Measurements from ENCODE around the gene RIPK4. TPM values are rescaled to one million over a fixed set of nuclear protein-coding genes. Genes with fewer than 3 reads are reported as not detected.

RIPK4 gene
- total RNA-seq, 1 donor from 2014 or later: not detected

DNA sequence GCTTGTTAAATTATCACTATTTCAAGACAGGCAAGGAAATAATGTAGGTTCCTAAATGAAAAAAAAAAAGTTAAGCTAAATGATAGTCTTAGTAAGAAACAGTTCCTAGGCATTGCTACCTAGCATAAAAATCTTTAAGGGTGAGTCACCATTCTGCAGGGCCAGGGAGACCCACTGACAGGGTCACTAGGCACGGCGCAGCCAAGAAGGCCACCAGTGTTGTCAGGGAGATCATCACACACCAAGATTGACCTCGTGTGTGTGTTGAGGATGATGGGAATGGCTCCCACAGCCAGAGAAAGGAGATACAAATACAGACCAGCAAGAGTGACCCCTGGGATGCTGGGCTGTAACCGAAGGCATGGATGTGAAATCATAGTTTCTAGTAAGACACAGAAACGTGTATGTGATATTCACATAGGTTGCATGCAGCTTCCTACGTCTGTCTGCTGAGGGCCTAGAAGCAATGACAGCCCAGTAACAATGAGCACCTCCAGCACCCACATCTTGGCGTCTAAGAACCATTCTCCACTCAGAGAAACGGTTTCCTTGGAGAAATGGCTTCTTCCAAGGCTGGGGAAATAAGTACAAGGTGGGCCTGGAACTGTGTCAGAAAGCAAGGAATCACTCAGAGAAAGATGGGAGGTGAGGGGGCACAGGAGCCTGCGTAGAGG is 29.1 kb downstream of the RIPK4 start:
- Mint-ChIP-seq H3K27ac (ENCODE audit: unreplicated experiment) (no peak overlapping the region), H3K4me1 (no peaks in the 10 kb centered on the region), H3K36me3 (ENCODE audit: low read depth) (peaks cover 2% of the 10 kb centered on the region), H3K9me3 (peaks cover 13% of the 10 kb centered on the region), H3K27me3 (ENCODE audit: low read depth) (peaks cover 9% of the 10 kb centered on the region), H3K4me3 (no peak overlapping the region)
- DNase-seq (ENCODE audit: low read depth, low spot score): no peak
- TF ChIP-seq, protein P1, sequence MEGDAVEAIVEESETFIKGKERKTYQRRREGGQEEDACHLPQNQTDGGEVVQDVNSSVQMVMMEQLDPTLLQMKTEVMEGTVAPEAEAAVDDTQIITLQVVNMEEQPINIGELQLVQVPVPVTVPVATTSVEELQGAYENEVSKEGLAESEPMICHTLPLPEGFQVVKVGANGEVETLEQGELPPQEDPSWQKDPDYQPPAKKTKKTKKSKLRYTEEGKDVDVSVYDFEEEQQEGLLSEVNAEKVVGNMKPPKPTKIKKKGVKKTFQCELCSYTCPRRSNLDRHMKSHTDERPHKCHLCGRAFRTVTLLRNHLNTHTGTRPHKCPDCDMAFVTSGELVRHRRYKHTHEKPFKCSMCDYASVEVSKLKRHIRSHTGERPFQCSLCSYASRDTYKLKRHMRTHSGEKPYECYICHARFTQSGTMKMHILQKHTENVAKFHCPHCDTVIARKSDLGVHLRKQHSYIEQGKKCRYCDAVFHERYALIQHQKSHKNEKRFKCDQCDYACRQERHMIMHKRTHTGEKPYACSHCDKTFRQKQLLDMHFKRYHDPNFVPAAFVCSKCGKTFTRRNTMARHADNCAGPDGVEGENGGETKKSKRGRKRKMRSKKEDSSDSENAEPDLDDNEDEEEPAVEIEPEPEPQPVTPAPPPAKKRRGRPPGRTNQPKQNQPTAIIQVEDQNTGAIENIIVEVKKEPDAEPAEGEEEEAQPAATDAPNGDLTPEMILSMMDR (conservative IDR thresholded peaks at IDR 0.05): no peak

DNA sequence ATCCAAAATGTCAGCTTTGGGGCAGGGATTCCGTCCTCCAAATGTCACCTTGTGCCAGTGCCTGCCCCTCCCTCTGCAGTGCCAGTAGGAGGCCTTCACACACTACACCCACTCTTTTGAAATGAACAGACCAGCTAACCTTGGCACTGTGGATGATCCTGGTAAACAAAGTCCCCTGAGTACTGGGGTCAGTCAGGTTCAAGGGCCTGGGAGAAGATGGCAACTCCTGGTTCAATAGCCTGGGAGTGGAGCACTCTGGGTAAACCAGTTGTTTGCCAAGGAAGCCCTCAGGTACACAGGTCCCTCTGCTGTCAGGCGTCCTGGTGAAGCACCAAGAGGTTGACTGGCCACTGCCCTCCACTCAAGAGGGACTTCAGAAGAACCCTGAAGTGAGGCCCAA is 30.4 kb downstream of the RIPK4 start:
- H3K9me3 Mint-ChIP-seq: peaks cover 17% of the 10 kb centered on the region
- DNase-seq (ENCODE audit: low read depth, low spot score): no peak
- peaks cover 19% of the 10 kb centered on the region for H3K27me3 Mint-ChIP-seq (ENCODE audit: low read depth)
- H3K27ac Mint-ChIP-seq (ENCODE audit: unreplicated experiment): no peak overlapping the region
- TF ChIP-seq, protein P1 (conservative IDR thresholded peaks at IDR 0.05): no peak
- H3K4me3 Mint-ChIP-seq: no peak overlapping the region
- H3K4me1 Mint-ChIP-seq: no peaks in the 10 kb centered on the region
- peaks cover 4% of the 10 kb centered on the region for H3K36me3 Mint-ChIP-seq (ENCODE audit: low read depth)

DNA sequence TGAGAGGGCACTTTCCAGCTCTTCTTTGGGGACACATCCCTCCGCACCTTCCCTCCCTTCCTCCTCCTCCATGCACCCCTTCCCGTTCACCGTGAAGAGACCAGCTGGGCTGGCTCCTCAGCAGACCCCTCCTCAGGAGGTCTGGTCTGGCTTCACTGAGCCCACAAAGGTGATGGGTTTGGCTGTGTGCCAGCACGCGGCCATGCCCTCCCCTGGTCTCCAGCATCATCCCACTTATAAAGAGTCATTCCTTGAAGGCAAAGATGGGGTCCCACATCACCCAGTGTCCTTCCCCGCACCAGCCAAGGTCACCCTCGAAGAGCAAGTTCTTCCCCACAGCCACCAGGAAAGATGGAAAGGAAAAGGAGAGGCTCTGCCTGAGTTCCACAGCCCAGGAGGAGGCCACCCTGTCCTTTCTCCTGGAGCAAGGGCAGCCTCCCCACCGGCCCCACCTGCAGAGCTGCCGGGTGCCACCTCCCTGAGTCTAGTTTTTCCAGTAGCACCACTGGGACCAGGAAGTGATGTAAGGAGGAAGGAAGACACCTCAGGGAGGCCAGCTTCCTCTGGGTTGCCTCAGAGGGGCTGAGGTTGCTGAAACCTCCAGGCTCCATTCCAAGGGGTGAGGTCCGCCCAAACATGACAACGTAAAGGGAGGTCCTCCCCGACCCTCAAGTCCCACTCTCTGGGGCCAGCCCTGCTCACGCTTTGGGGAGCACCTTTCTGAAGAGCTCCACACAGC is 32.7 kb downstream of the RIPK4 start:
- Mint-ChIP-seq H3K9me3 (peaks cover 17% of the 10 kb centered on the region), H3K4me3 (no peak overlapping the region), H3K36me3 (ENCODE audit: low read depth) (peaks cover 6% of the 10 kb centered on the region), H3K4me1 (peaks cover 3% of the 10 kb centered on the region), H3K27ac (ENCODE audit: unreplicated experiment) (no peak overlapping the region), H3K27me3 (ENCODE audit: low read depth) (peaks cover 23% of the 10 kb centered on the region)
- TF ChIP-seq, protein P1 (conservative IDR thresholded peaks at IDR 0.05): no peak
- no peak for DNase-seq (ENCODE audit: low read depth, low spot score)

DNA sequence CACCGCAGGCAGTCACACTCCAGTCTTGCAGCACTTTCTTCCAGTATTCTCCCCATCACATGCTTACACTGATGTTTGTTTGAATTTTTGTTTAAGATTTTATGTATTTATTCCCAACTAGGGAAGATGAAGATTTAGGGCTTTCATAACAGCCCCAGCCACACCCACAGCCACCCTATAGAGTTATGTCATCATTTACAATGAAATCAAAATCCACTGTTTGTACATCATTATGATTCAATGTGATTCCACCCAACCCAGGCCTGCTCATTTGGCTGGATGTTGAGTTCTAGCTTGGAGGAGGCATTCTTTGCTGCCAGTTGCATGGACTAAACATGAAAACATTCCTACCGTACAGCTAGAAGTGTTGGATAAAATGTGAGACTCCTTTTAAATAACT is 35.8 kb downstream of the RIPK4 start:
- Mint-ChIP-seq H3K9me3 (peaks cover 10% of the 10 kb centered on the region), H3K27ac (ENCODE audit: unreplicated experiment) (no peak overlapping the region)

DNA sequence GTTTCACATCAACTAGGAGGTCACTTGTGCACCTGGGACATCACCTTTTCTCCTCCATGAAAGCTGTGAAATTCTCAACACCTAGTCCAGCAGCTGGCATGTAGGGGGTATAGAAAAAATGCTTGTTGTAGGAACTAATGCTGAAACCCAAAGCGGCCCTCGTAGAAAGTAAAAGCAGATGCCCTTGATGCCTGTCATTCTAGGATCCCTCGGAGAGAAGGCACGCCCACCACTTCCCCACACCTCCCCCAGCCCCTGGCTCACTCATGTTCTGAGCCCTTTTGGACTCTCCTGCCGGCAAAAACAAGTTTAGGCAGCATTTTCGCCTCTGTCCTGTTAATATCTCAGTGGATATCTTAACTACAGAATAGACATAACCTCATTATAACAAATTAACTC is 36.5 kb downstream of the RIPK4 start:
- H3K27me3 Mint-ChIP-seq (ENCODE audit: low read depth): peaks cover 23% of the 10 kb centered on the region
- peaks cover 10% of the 10 kb centered on the region for H3K9me3 Mint-ChIP-seq
- TF ChIP-seq, protein P1 (conservative IDR thresholded peaks at IDR 0.05): no peak
- no peak for DNase-seq (ENCODE audit: low read depth, low spot score)
- no peak overlapping the region for H3K27ac Mint-ChIP-seq (ENCODE audit: unreplicated experiment)
- H3K4me1 Mint-ChIP-seq: peaks cover 7% of the 10 kb centered on the region
- H3K36me3 Mint-ChIP-seq (ENCODE audit: low read depth): peaks cover 4% of the 10 kb centered on the region
- no peak overlapping the region for H3K4me3 Mint-ChIP-seq

More for the DNA sequence above, 35.8 kb downstream of the RIPK4 start:
- peaks cover 23% of the 10 kb centered on the region for H3K27me3 Mint-ChIP-seq (ENCODE audit: low read depth)
- DNase-seq (ENCODE audit: low read depth, low spot score): no peak
- H3K36me3 Mint-ChIP-seq (ENCODE audit: low read depth): peaks cover 4% of the 10 kb centered on the region
- H3K4me1 Mint-ChIP-seq: peaks cover 7% of the 10 kb centered on the region
- TF ChIP-seq, protein P1 (conservative IDR thresholded peaks at IDR 0.05): no peak
- no peak overlapping the region for H3K4me3 Mint-ChIP-seq
